Heart left ventricle (tissue), 16 donors: ENCODE results near the gene PRDM16. TPM values are rescaled to one million over a fixed set of nuclear protein-coding genes. Genes with fewer than 3 reads are reported as not detected.

Source experiments
- ATAC-seq, 4 donors: fragments of 200-7000 bp; cut with Tn5 transposase; one replicate each; pipeline ENCODE4 v1.9.1; 2020 to 2022; ENCODE audit warnings: moderate library complexity in 4 of 4, mild to moderate bottlenecking in 3 of 4, moderate number of reproducible peaks in 1 of 4
- DNase-seq, 5 donors: peaks; one replicate each; pipeline ENCODE4 v3.0.0-alpha.2; 2020
- H3K27ac ChIP-seq, 12 donors: fragments of 200-600 bp; sonication (generic) in 4 of 12; one replicate each; pipeline versions ENCODE4 v1.5.0 to v1.8.0; 2016 to 2022; ENCODE audit warnings: mild to moderate bottlenecking in 2 of 12
- H3K27me3 ChIP-seq, 9 donors: fragments of 200-600 bp; sonication (generic) in 2 of 9; one replicate each; pipeline versions ENCODE4 v1.5.1 to v1.8.0; 2016 to 2022; ENCODE audit warnings: mild to moderate bottlenecking in 3 of 9
- H3K36me3 ChIP-seq, 9 donors: fragments of 200-600 bp; sonication (generic) in 2 of 9; one replicate each; pipeline versions ENCODE4 v1.5.0 to v1.8.0; 2018 to 2022; ENCODE audit warnings: mild to moderate bottlenecking in 2 of 9
- H3K4me1 ChIP-seq, 12 donors: fragments of 200-600 bp; sonication (generic) in 4 of 12; one replicate each; pipeline versions ENCODE4 v1.5.0 to v1.8.0; 2016 to 2022; ENCODE audit warnings: mild to moderate bottlenecking in 3 of 12
- H3K4me3 ChIP-seq, 12 donors: fragments of 200-600 bp; sonication (generic) in 4 of 12; one replicate each; pipeline versions ENCODE4 v1.5.0 to v1.8.0; 2017 to 2022; ENCODE audit warnings: mild to moderate bottlenecking in 9 of 12, moderate library complexity in 4 of 12
- H3K9me3 ChIP-seq, 12 donors: fragments of 200-600 bp; sonication (generic) in 4 of 12; one replicate each; pipeline versions ENCODE4 v1.5.0 to v1.8.0; 2016 to 2022; ENCODE audit warnings: mild to moderate bottlenecking in 1 of 12
- CTCF ChIP-seq, 12 donors: fragments of 200-600 bp; sonication (generic) in 4 of 12; IDR thresholded peaks; one replicate each; pipeline versions ENCODE4 v1.5.0 to v1.8.0; 2018 to 2022; ENCODE audit warnings: antibody characterized with exemption in 12 of 12, mild to moderate bottlenecking in 5 of 12
- POLR2A ChIP-seq, 2 donors: fragments of 450-650 bp; IDR thresholded peaks; one replicate each; pipeline ENCODE4 v1.6.1; 2017; ENCODE audit warnings: antibody characterized with exemption in 2 of 2, mild to moderate bottlenecking in 2 of 2, moderate library complexity in 2 of 2
- WGBS, 4 donors: extraction: QIAGEN DNeasy Blood & Tissue Kit in 2 of 4; methylation state at CpG; one replicate each; pipeline versions ENCODE4 v1.1.5 to v1.1.7; 2013 to 2018; 5-methylcytosine and 5-hydroxymethylcytosine counted together
- intact Hi-C, 10 donors: fragments of 100-400 bp; cut with DNase I; formaldehyde crosslinking; loops; one replicate each; pipeline versions ENCODE4 v1.11.1 to v1.14.2; 2022
- polyA plus RNA-seq, 2 donors: library from polyadenylated mRNA; stranded (reverse); fragments of 200-250 nt; gene quantifications; one replicate each; pipeline ENCODE4 v1.2.3, GENCODE V29; 2013
- total RNA-seq, 9 donors: library from RNA; depleted of rRNA in 2 of 9; stranded (reverse); fragments of >200 nt in 2 of 9; fragmentation: NEBNext Ultra II Directional in 3 of 9; extraction: Animal tissue kit (Norgen Biotek cat#: 25700) in 3 of 9; gene quantifications; one replicate each; pipeline versions ENCODE4 v1.1.0 to v1.2.4, GENCODE V29; 2016 to 2023
- donor health status: ischemic (EF 13 %, LVEDD 7.1; RV severe dilation, severe dysfunction).
- donor health status: healthy with polysubstance abuse.
- donor health status: DM: no; HTN: yes; CAD: no.
- donor health status: DM: no; HTN: no; CAD: no.
- donor health status: ischemic (EF 25% LVEDD 6.9; RV normal size, moderate dysfunction).
- donor health status: ischemic (EF 25% LVEDD 5.7; RV mildly dilated, moderate dysfunction).
- donor health status: healthy.
- donor health status: DM: yes; HTN: yes; CAD: no.
- donor health status: ischemic (EF 35%, LVEDD 5.7; RV mildly dilated, moderate dysfunction).
- donor health status: nonischemic (EF 11% LVEDD 7.7; RV severe dilation, severe dysfunction).
- donor health status: DM: yes; HTN: yes; CAD: no.
- donor health status: PGD.
- donor health status: ischemic (EF 29% LVEDD 5.4; RV normal size, mild dysfunction).
- donor health status: nonischemic (EF 23%, LVEDD 6.1; RV moderate dilation, normal function).

The PRDM16 gene
- total and polyA plus RNA-seq, 11 donors = 6.0 to 22.7 (median 14.0) TPM

GRCh38 chr1:3404801-3405200 lies 335.8 kb downstream of the PRDM16 start:
- H3K4me1 ChIP-seq = peaks cover 0 to 21% (median 5%) of the 10 kb centered on the region in 12 donors
- no peak overlapping the region for H3K27ac ChIP-seq
- no peaks in the 10 kb centered on the region for H3K9me3 ChIP-seq
- H3K4me3 ChIP-seq = no peak overlapping the region
- H3K36me3 ChIP-seq = peaks cover 0 to 26% (median 0%) of the 10 kb centered on the region in 9 donors
- TF ChIP-seq CTCF (IDR thresholded peaks at IDR 0.05) (no peak), POLR2A (IDR thresholded peaks at IDR 0.05) (no peak)
- no peak for ATAC-seq
- DNase-seq = no peak
- 91 to 95% (median 93%) methylated on average over 18 to 27 of the region's 27 CpGs for WGBS, 4 donors
- intact Hi-C loops = loop anchor here in 3 of 10 donors (5.0 to 10.0 kb wide), 4 partner anchors 100 to 392 kb away; no protein-coding TSS in a partner anchor
- no peaks in the 10 kb centered on the region for H3K27me3 ChIP-seq

GRCh38 chr1:3405491-3405890 lies 336.5 kb downstream of the PRDM16 start:
- Histone ChIP-seq H3K9me3 (no peaks in the 10 kb centered on the region), H3K4me1 (peaks cover 0 to 28% (median 3%) of the 10 kb centered on the region in 12 donors), H3K4me3 (no peak overlapping the region), H3K27ac (no peak overlapping the region), H3K36me3 (peaks cover 0 to 26% (median 0%) of the 10 kb centered on the region in 9 donors), H3K27me3 (no peaks in the 10 kb centered on the region)
- no peak for ATAC-seq
- TF ChIP-seq CTCF (IDR thresholded peaks at IDR 0.05) (no peak), POLR2A (IDR thresholded peaks at IDR 0.05) (no peak)
- 91 to 95% (median 93%) methylated on average over 10 to 30 of the region's 30 CpGs for whole genome bisulfite sequencing, 4 donors
- intact Hi-C loops = loop anchor here in 3 of 10 donors (5.0 to 10.0 kb wide), 4 partner anchors 101 to 393 kb away; no protein-coding TSS in a partner anchor
- DNase-seq = no peak

- 83 to 90% (median 87%) methylated on average over 12 to 17 of the region's 17 CpGs for WGBS, 4 donors
Observed at GRCh38 chr1:3405974-3406867, 337.2 kb downstream of the PRDM16 start.

More at GRCh38 chr1:3405974-3406867, 337.2 kb downstream of the PRDM16 start:
- H3K4me3 ChIP-seq = no peak overlapping the region
- H3K9me3 ChIP-seq = no peaks in the 10 kb centered on the region
- H3K4me1 ChIP-seq = peaks cover 0 to 30% (median 3%) of the 10 kb centered on the region in 12 donors
- H3K27me3 ChIP-seq = no peaks in the 10 kb centered on the region
- TF ChIP-seq CTCF (IDR thresholded peaks at IDR 0.05) (no peak), POLR2A (IDR thresholded peaks at IDR 0.05) (no peak)
- H3K27ac ChIP-seq = no peak overlapping the region
- DNase-seq (no peak), ATAC-seq (no peak)
- H3K36me3 ChIP-seq = peaks cover 0 to 26% (median 0%) of the 10 kb centered on the region in 9 donors
- intact Hi-C loops = loop anchor here in 3 of 10 donors (5.0 to 10.0 kb wide), 4 partner anchors 101 to 394 kb away; no protein-coding TSS in a partner anchor
